Trophoblast cell (in vitro differentiated cells and primary cell): ENCODE data around the gene GRID1.

Experiments
- DNase-seq, 2 donors: peaks; one replicate each; pipeline ENCODE4 v3.0.0-alpha.2; 2016
- H2AFZ ChIP-seq: 2 replicates; pipeline ENCODE4 v1.6.1; 2013; ENCODE audit warnings: low read length, moderate library complexity, mild to moderate bottlenecking; ENCODE audit not compliant: insufficient read depth, poor library complexity
- H2AK5ac ChIP-seq: 2 replicates; pipeline ENCODE4 v1.6.1; 2013; ENCODE audit warnings: mild to moderate bottlenecking, low read length
- H2BK120ac ChIP-seq: 2 replicates; pipeline ENCODE4 v1.6.1; 2013; ENCODE audit warnings: low read length, mild to moderate bottlenecking, moderate library complexity; ENCODE audit not compliant: insufficient read depth, poor library complexity
- H2BK12ac ChIP-seq: 2 replicates; pipeline ENCODE4 v1.6.1; 2013; ENCODE audit warnings: mild to moderate bottlenecking, low read length, moderate library complexity
- H2BK5ac ChIP-seq: 2 replicates; pipeline ENCODE4 v1.6.1; 2013; ENCODE audit warnings: low read length, low read depth, moderate library complexity, mild to moderate bottlenecking; ENCODE audit not compliant: poor library complexity
- H3K14ac ChIP-seq: 2 replicates; pipeline ENCODE4 v1.6.1; 2013; ENCODE audit warnings: mild to moderate bottlenecking, low read length
- H3K18ac ChIP-seq: 2 replicates; pipeline ENCODE4 v1.6.1; 2013; ENCODE audit warnings: mild to moderate bottlenecking, low read length
- H3K23ac ChIP-seq: 2 replicates; pipeline ENCODE4 v1.6.1; 2013; ENCODE audit warnings: low read length
- H3K27ac ChIP-seq: 2 replicates; pipeline ENCODE4 v1.5.1; 2013; ENCODE audit warnings: low read depth, mild to moderate bottlenecking, inconsistent platforms, low read length, moderate library complexity
- H3K27me3 ChIP-seq: 2 replicates; pipeline ENCODE4 v1.6.1; 2013; ENCODE audit warnings: inconsistent platforms, mild to moderate bottlenecking, low read length, moderate library complexity; ENCODE audit not compliant: insufficient read depth
- H3K36me3 ChIP-seq, 2 experiments: 1 replicate in 1 of 2; 2 replicates in 1 of 2; pipeline ENCODE4 v1.6.1; 2013; ENCODE audit warnings: low read length in 2 of 2, mild to moderate bottlenecking in 2 of 2, moderate library complexity in 1 of 2; ENCODE audit not compliant: insufficient read depth in 2 of 2, control insufficient read depth in 1 of 2
- H3K4ac ChIP-seq: 2 replicates; pipeline ENCODE4 v1.6.1; 2013; ENCODE audit warnings: low read depth, mild to moderate bottlenecking, low read length, moderate library complexity
- H3K4me1 ChIP-seq, 2 experiments: 1 replicate in 1 of 2; 2 replicates in 1 of 2; pipeline ENCODE4 v1.6.1; 2013; ENCODE audit warnings: low read length in 2 of 2, mild to moderate bottlenecking in 2 of 2, moderate library complexity in 1 of 2; ENCODE audit not compliant: insufficient read depth in 2 of 2, control insufficient read depth in 1 of 2
- H3K4me2 ChIP-seq: 2 replicates; pipeline ENCODE4 v1.6.1; 2013; ENCODE audit warnings: inconsistent platforms, mild to moderate bottlenecking, low read length, moderate library complexity
- H3K4me3 ChIP-seq: 2 replicates; pipeline ENCODE4 v1.5.1; 2013; ENCODE audit warnings: mild to moderate bottlenecking, low read depth, low read length, inconsistent platforms
- H3K79me1 ChIP-seq: one replicate; pipeline ENCODE4 v1.6.1; 2013; ENCODE audit warnings: low read length
- H3K79me2 ChIP-seq: 2 replicates; pipeline ENCODE4 v1.6.1; 2013; ENCODE audit warnings: low read length, mild to moderate bottlenecking; ENCODE audit not compliant: control insufficient read depth, insufficient read depth, poor library complexity
- H3K9ac ChIP-seq: 2 replicates; pipeline ENCODE4 v1.6.1; 2013; ENCODE audit warnings: mild to moderate bottlenecking, low read length
- H3K9me3 ChIP-seq: 2 replicates; pipeline ENCODE4 v1.6.1; 2013; ENCODE audit warnings: low read depth, mild to moderate bottlenecking, control low read depth, inconsistent platforms, low read length; ENCODE audit not compliant: insufficient read depth
- H4K12ac ChIP-seq: 2 replicates; pipeline ENCODE4 v1.6.1; 2013; ENCODE audit warnings: low read depth, mild to moderate bottlenecking, low read length, moderate library complexity
- H4K8ac ChIP-seq: 2 replicates; pipeline ENCODE4 v1.6.1; 2013; ENCODE audit warnings: low read depth, mild to moderate bottlenecking, low read length, moderate library complexity
- H4K91ac ChIP-seq: one replicate; pipeline ENCODE4 v1.6.1; 2013; ENCODE audit warnings: low read depth, mild to moderate bottlenecking, low read length, moderate library complexity
- WGBS: extraction: QIAGEN DNeasy Blood & Tissue Kit; methylation state at CpG from one replicate; pipeline ENCODE4 v1.1.7; 2013; ENCODE audit warnings: missing lambda C conversion rate; ENCODE audit not compliant: insufficient read length, insufficient coverage; ENCODE audit errors: extremely low coverage; 5-methylcytosine and 5-hydroxymethylcytosine counted together

The GRID1 gene

DNA sequence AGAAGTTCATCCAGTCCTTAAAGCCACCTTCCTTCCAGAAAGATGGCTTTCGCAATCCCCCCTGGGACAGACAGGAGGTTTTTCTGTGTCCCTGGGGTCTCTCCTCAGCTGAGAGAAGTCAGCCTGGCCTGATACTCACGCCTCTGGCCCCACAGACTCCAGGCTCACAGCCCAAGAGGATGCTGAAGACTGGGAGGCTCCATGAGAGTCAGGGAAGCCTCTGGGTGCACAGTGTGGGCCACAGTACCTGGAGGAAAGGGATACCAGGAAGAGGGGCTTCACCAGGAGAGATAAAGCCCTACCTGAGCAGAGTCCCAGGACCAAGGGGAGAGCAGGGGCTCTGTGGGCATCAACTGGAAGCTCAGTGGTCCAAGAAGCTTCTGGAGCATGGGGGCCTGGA lies 324.4 kb downstream of the GRID1 start:
- no peak overlapping the region for H4K12ac ChIP-seq
- H4K8ac ChIP-seq, result no peak overlapping the region
- no peak overlapping the region for H3K4ac ChIP-seq
- no peak overlapping the region for H3K4me3 ChIP-seq
- no peaks in the 10 kb centered on the region for H3K4me1 ChIP-seq
- H3K4me2 ChIP-seq, result no peak overlapping the region
- no peak for DNase-seq
- no peak overlapping the region for H3K23ac ChIP-seq
- no peak overlapping the region for H2BK5ac ChIP-seq
- WGBS, result no CpG with 5 or more reads among the region's 2 CpGs
- no peak overlapping the region for H3K14ac ChIP-seq
- H3K36me3 ChIP-seq, result no peaks in the 10 kb centered on the region
- no peak overlapping the region for H3K27ac ChIP-seq
- H3K79me1 ChIP-seq, result no peaks in the 10 kb centered on the region
- no peak overlapping the region for H4K91ac ChIP-seq
- H3K9ac ChIP-seq, result no peak overlapping the region
- H2AK5ac ChIP-seq, result no peak overlapping the region
- H3K18ac ChIP-seq, result no peak overlapping the region
- no peaks in the 10 kb centered on the region for H3K27me3 ChIP-seq
- H2BK120ac ChIP-seq, result no peak overlapping the region
- H2BK12ac ChIP-seq, result no peak overlapping the region
- H3K9me3 ChIP-seq, result peaks cover 2% of the 10 kb centered on the region
- H2AFZ ChIP-seq, result no peak overlapping the region
- no peaks in the 10 kb centered on the region for H3K79me2 ChIP-seq

GRCh38 chr10:86041116-86041515 lies 325.5 kb downstream of the GRID1 start:
- no peak overlapping the region for H3K9ac ChIP-seq
- H2BK120ac ChIP-seq, result no peak overlapping the region
- no CpG with 5 or more reads among the region's 3 CpGs for WGBS
- H3K4me1 ChIP-seq, result no peaks in the 10 kb centered on the region
- H3K4ac ChIP-seq, result no peak overlapping the region
- DNase-seq, result no peak
- H2AK5ac ChIP-seq, result no peak overlapping the region
- H3K36me3 ChIP-seq, result no peaks in the 10 kb centered on the region
- H3K27me3 ChIP-seq, result no peaks in the 10 kb centered on the region
- H4K91ac ChIP-seq, result no peak overlapping the region
- peaks cover 7% of the 10 kb centered on the region for H3K9me3 ChIP-seq
- no peak overlapping the region for H2BK5ac ChIP-seq
- no peak overlapping the region for H2AFZ ChIP-seq
- no peak overlapping the region for H3K4me2 ChIP-seq
- no peak overlapping the region for H3K27ac ChIP-seq
- H3K18ac ChIP-seq, result no peak overlapping the region
- H3K79me1 ChIP-seq, result no peaks in the 10 kb centered on the region
- H3K23ac ChIP-seq, result no peak overlapping the region
- no peak overlapping the region for H4K8ac ChIP-seq
- H3K4me3 ChIP-seq, result no peak overlapping the region
- H3K79me2 ChIP-seq, result no peaks in the 10 kb centered on the region
- H4K12ac ChIP-seq, result no peak overlapping the region
- H2BK12ac ChIP-seq, result no peak overlapping the region
- H3K14ac ChIP-seq, result no peak overlapping the region

DNA sequence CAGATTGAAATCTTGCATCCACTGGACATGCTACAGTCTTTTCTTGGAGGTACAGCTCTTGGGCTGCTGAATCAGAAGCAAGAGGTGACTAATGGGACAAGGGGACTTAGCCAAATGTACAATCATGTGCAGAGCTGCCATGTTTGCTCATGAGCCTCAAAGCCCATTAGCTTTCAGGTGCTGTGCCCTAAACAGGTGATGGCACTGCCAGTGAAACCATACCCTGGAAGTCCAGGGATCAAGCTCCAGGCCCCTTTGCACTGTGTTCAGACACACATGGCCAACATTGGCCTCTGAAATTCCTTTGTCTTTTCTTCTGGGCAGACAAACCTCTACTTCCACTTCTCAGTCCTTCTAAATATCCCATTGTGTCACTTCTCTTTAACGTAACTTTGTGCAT lies 328.2 kb downstream of the GRID1 start:
- Histone ChIP-seq H3K14ac (no peak overlapping the region), H3K79me1 (no peaks in the 10 kb centered on the region), H3K9me3 (peaks cover 9% of the 10 kb centered on the region), H3K36me3 (no peaks in the 10 kb centered on the region), H4K8ac (no peak overlapping the region), H3K4ac (no peak overlapping the region), H3K18ac (no peak overlapping the region), H3K79me2 (no peaks in the 10 kb centered on the region), H3K4me1 (no peaks in the 10 kb centered on the region), H3K4me3 (no peak overlapping the region), H2BK120ac (no peak overlapping the region), H3K9ac (no peak overlapping the region), H4K12ac (no peak overlapping the region), H3K27ac (no peak overlapping the region), H3K4me2 (no peak overlapping the region), H2BK5ac (no peak overlapping the region), H2AFZ (no peak overlapping the region), H4K91ac (no peak overlapping the region), H3K23ac (no peak overlapping the region), H3K27me3 (peaks cover 3% of the 10 kb centered on the region), H2AK5ac (no peak overlapping the region), H2BK12ac (no peak overlapping the region)
- DNase-seq, result no peak
- no CpG with 5 or more reads among the region's 1 CpG for WGBS

- H3K4me1 ChIP-seq, result no peaks in the 10 kb centered on the region
- H3K79me2 ChIP-seq, result no peaks in the 10 kb centered on the region
- no peak overlapping the region for H3K9ac ChIP-seq
- H3K36me3 ChIP-seq, result no peaks in the 10 kb centered on the region
- WGBS, result no CpG with 5 or more reads among the region's 5 CpGs
- no peak overlapping the region for H2BK12ac ChIP-seq
- no peak overlapping the region for H3K4me3 ChIP-seq
- H3K79me1 ChIP-seq, result no peaks in the 10 kb centered on the region
- no peak overlapping the region for H3K4me2 ChIP-seq
- no peak overlapping the region for H3K4ac ChIP-seq
- no peak overlapping the region for H2BK120ac ChIP-seq
- H4K91ac ChIP-seq, result no peak overlapping the region
- no peak for DNase-seq
- H4K12ac ChIP-seq, result no peak overlapping the region
- H3K14ac ChIP-seq, result no peak overlapping the region
- no peak overlapping the region for H3K23ac ChIP-seq
- no peak overlapping the region for H3K18ac ChIP-seq
- H2BK5ac ChIP-seq, result no peak overlapping the region
- peaks cover 3% of the 10 kb centered on the region for H3K27me3 ChIP-seq
- no peak overlapping the region for H2AK5ac ChIP-seq
- H3K27ac ChIP-seq, result no peak overlapping the region
- no peak overlapping the region for H4K8ac ChIP-seq
- H2AFZ ChIP-seq, result no peak overlapping the region
- H3K9me3 ChIP-seq, result peaks cover 9% of the 10 kb centered on the region
Observed at GRCh38 chr10:86037096-86037495, 329.5 kb downstream of the GRID1 start.

DNA sequence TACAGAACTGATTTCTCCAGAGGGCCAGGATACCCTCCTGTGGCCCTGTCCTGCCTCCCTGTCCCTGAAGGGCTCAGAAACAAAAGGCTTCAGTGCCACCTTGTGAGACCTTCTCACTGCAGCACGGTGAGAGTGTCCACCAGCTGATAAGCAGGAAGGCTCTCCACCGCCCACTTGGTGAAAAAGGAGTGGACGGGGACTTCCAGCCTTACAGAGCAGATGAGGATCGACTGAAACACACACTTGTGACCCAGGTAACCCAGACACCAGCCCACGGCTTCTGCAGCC lies 330.1 kb downstream of the GRID1 start:
- H3K9ac ChIP-seq, result no peak overlapping the region
- no peak overlapping the region for H3K27ac ChIP-seq
- no peaks in the 10 kb centered on the region for H3K36me3 ChIP-seq
- H3K9me3 ChIP-seq, result peaks cover 9% of the 10 kb centered on the region
- H3K27me3 ChIP-seq, result peaks cover 3% of the 10 kb centered on the region
- no peaks in the 10 kb centered on the region for H3K4me1 ChIP-seq
- no peak overlapping the region for H3K14ac ChIP-seq
- no peak overlapping the region for H3K23ac ChIP-seq
- WGBS, result no CpG with 5 or more reads among the region's 5 CpGs
- H3K79me2 ChIP-seq, result no peaks in the 10 kb centered on the region
- H3K18ac ChIP-seq, result no peak overlapping the region
- H4K91ac ChIP-seq, result no peak overlapping the region
- H3K4ac ChIP-seq, result no peak overlapping the region
- H3K79me1 ChIP-seq, result no peaks in the 10 kb centered on the region
- no peak overlapping the region for H4K8ac ChIP-seq
- no peak for DNase-seq
- no peak overlapping the region for H3K4me3 ChIP-seq
- no peak overlapping the region for H4K12ac ChIP-seq
- H2BK120ac ChIP-seq, result no peak overlapping the region
- no peak overlapping the region for H3K4me2 ChIP-seq
- no peak overlapping the region for H2AFZ ChIP-seq
- no peak overlapping the region for H2BK12ac ChIP-seq
- no peak overlapping the region for H2BK5ac ChIP-seq
- no peak overlapping the region for H2AK5ac ChIP-seq
